WTC11 (cell line): Measurements from ENCODE around the gene GPR27. TPM values are rescaled to one million over a fixed set of nuclear protein-coding genes. Genes with fewer than 3 reads are reported as not detected.

Experiments used
- ATAC-seq: fragments of 200-7000 bp; cut with Tn5 transposase; 2 replicates; pipeline ENCODE4 v1.10.0; 2021; ENCODE audit warnings: mild to moderate bottlenecking, moderate library complexity
- CTCF ChIA-PET: fragments of 300-600 bp; sonication (Branson Sonifier 250); formaldehyde crosslinking; loops from one replicate; lab custom pipeline; 2021; ENCODE audit warnings: antibody characterized with exemption; lab: Charles Lee
- POLR2A ChIA-PET: fragments of 350-600 bp; sonication (Branson Sonifier 250); formaldehyde crosslinking; loops from one replicate; lab custom pipeline; 2021; ENCODE audit warnings: antibody characterized with exemption; lab: Charles Lee
- DNase-seq: peaks from one replicate; pipeline ENCODE4 v3.0.0; 2021; ENCODE audit warnings: low spot score
- H3K27ac Mint-ChIP-seq: 2 replicates; pipeline ENCODE4 v1.8.0; 2021; ENCODE audit warnings: mixed read lengths
- H3K27me3 Mint-ChIP-seq: 2 replicates; pipeline ENCODE4 v1.8.0; 2021; ENCODE audit warnings: low read depth, mild to moderate bottlenecking, moderate library complexity, mixed read lengths
- H3K36me3 Mint-ChIP-seq: 2 replicates; pipeline ENCODE4 v1.8.0; 2021; ENCODE audit warnings: mixed read lengths
- H3K4me1 Mint-ChIP-seq: 2 replicates; pipeline ENCODE4 v1.8.0; 2022; ENCODE audit warnings: mixed read lengths
- H3K4me3 Mint-ChIP-seq: 2 replicates; pipeline ENCODE4 v1.8.0; 2021; ENCODE audit warnings: mild to moderate bottlenecking, moderate library complexity, mixed read lengths
- H3K9me3 Mint-ChIP-seq: 2 replicates; pipeline ENCODE4 v1.8.0; 2021; ENCODE audit warnings: mixed read lengths
- ATF1 ChIP-seq: sonication (generic); formaldehyde crosslinking; IDR thresholded peaks from 2 replicates; pipeline ENCODE4 v1.8.1; 2023; ENCODE audit warnings: mild to moderate bottlenecking, moderate library complexity, missing genetic modification reagents
- ATF6 ChIP-seq: sonication (generic); formaldehyde crosslinking; IDR thresholded peaks from 2 replicates; pipeline ENCODE4 v1.8.1; 2023; ENCODE audit warnings: mild to moderate bottlenecking, missing genetic modification reagents
- CBFB ChIP-seq: sonication (generic); formaldehyde crosslinking; IDR thresholded peaks from 2 replicates; pipeline ENCODE4 v1.8.1; 2022; ENCODE audit warnings: mild to moderate bottlenecking, low read depth, missing genetic modification reagents
- EMX1 ChIP-seq: fragments of 250-450 bp; sonication (Bioruptor Pico); IDR thresholded peaks from 2 replicates; pipeline ENCODE4 v1.8.0; 2021; ENCODE audit warnings: mild to moderate bottlenecking
- ESRRA ChIP-seq: sonication (generic); formaldehyde crosslinking; IDR thresholded peaks from 2 replicates; pipeline ENCODE4 v1.8.1; 2022; ENCODE audit warnings: mild to moderate bottlenecking, missing genetic modification reagents, borderline replicate concordance
- FOXK1 ChIP-seq: sonication (generic); formaldehyde crosslinking; IDR thresholded peaks from 2 replicates; pipeline ENCODE4 v1.8.0; 2022; ENCODE audit warnings: mild to moderate bottlenecking, moderate library complexity, missing genetic modification reagents
- GABPB1 ChIP-seq: sonication (generic); formaldehyde crosslinking; IDR thresholded peaks from 2 replicates; pipeline ENCODE4 v1.8.1; 2023; ENCODE audit warnings: mild to moderate bottlenecking, missing genetic modification reagents
- GRHL2 ChIP-seq: fragments of 250-450 bp; sonication (Bioruptor Pico); IDR thresholded peaks from 2 replicates; pipeline ENCODE4 v1.8.0; 2022; ENCODE audit warnings: mild to moderate bottlenecking, moderate library complexity; ENCODE audit not compliant: insufficient replicate concordance, severe bottlenecking
- IRF1 ChIP-seq: sonication (generic); formaldehyde crosslinking; IDR thresholded peaks from 2 replicates; pipeline ENCODE4 v1.8.0; 2023; ENCODE audit warnings: missing genetic modification reagents
- JAZF1 ChIP-seq: fragments of 250-450 bp; sonication (Bioruptor Pico); IDR thresholded peaks from 2 replicates; pipeline ENCODE4 v1.9.0; 2021; ENCODE audit warnings: moderate library complexity, mild to moderate bottlenecking, inconsistent platforms
- MLX ChIP-seq: sonication (generic); formaldehyde crosslinking; IDR thresholded peaks from 2 replicates; pipeline ENCODE4 v1.8.1; 2023; ENCODE audit warnings: mild to moderate bottlenecking, missing genetic modification reagents, moderate library complexity
- NFATC4 ChIP-seq: fragments of 250-450 bp; sonication (Bioruptor Pico); IDR thresholded peaks from 2 replicates; pipeline ENCODE4 v1.9.0; 2021; ENCODE audit warnings: mild to moderate bottlenecking
- OVOL2 ChIP-seq: fragments of 250-450 bp; sonication (Bioruptor Pico); IDR thresholded peaks from 2 replicates; pipeline ENCODE4 v1.9.0; 2021; ENCODE audit warnings: mild to moderate bottlenecking, borderline replicate concordance
- PREB ChIP-seq: sonication (generic); formaldehyde crosslinking; IDR thresholded peaks from 2 replicates; pipeline ENCODE4 v1.8.1; 2022; ENCODE audit warnings: mild to moderate bottlenecking, missing genetic modification reagents, moderate library complexity, borderline replicate concordance
- PRRX2 ChIP-seq: fragments of 250-450 bp; sonication (Bioruptor Pico); IDR thresholded peaks from 2 replicates; pipeline ENCODE4 v1.8.0; 2021; ENCODE audit warnings: mild to moderate bottlenecking
- SOX15 ChIP-seq: fragments of 250-450 bp; sonication (Bioruptor Pico); IDR thresholded peaks from 2 replicates; pipeline ENCODE4 v1.9.0; 2021; ENCODE audit warnings: mild to moderate bottlenecking
- TEAD4 ChIP-seq: sonication (generic); formaldehyde crosslinking; IDR thresholded peaks from 2 replicates; pipeline ENCODE4 v1.8.0; 2022; ENCODE audit warnings: mild to moderate bottlenecking, missing genetic modification reagents
- ZBTB21 ChIP-seq: sonication (generic); formaldehyde crosslinking; IDR thresholded peaks from 2 replicates; pipeline ENCODE4 v1.8.1; 2023; ENCODE audit warnings: mild to moderate bottlenecking, missing genetic modification reagents, borderline replicate concordance
- ZNF219 ChIP-seq: sonication (generic); formaldehyde crosslinking; IDR thresholded peaks from 2 replicates; pipeline ENCODE4 v1.8.0; 2023; ENCODE audit warnings: missing genetic modification reagents, mild to moderate bottlenecking, borderline replicate concordance
- ZNF317 ChIP-seq: sonication (generic); formaldehyde crosslinking; IDR thresholded peaks from 2 replicates; pipeline ENCODE4 v1.8.1; 2023; ENCODE audit warnings: low read depth, mild to moderate bottlenecking, moderate library complexity, missing genetic modification reagents, borderline replicate concordance
- ZNF532 ChIP-seq: fragments of 250-450 bp; sonication (Bioruptor Pico); IDR thresholded peaks from 2 replicates; pipeline ENCODE4 v1.9.0; 2021; ENCODE audit warnings: mild to moderate bottlenecking, borderline replicate concordance
- total RNA-seq: library from RNA; stranded (reverse); gene quantifications from 3 replicates; pipeline ENCODE4 v1.2.3, GENCODE V29; 2021
- TF ChIP-seq, protein P1 (sequence below): sonication (generic); formaldehyde crosslinking; IDR thresholded peaks from 2 replicates; pipeline ENCODE4 v1.8.0; 2022; ENCODE audit warnings: missing genetic modification reagents
- TF ChIP-seq, protein P2 (sequence below): sonication (generic); formaldehyde crosslinking; IDR thresholded peaks from 2 replicates; pipeline ENCODE4 v1.8.0; 2022; ENCODE audit warnings: mild to moderate bottlenecking, missing genetic modification reagents

Gene GPR27
- total RNA-seq, 1 experiment from 2014 or later: 16.4 TPM

- no peak for TF ChIP-seq ZNF532
- no peak for TF ChIP-seq TEAD4 (CRISPR knock-in tag)
- no peak for TF ChIP-seq ZNF219 (CRISPR knock-in tag)
- no peak for TF ChIP-seq JAZF1
- TF ChIP-seq ZBTB21 (CRISPR knock-in tag): no peak
- no peak for TF ChIP-seq OVOL2 (CRISPR knock-in tag)
- TF ChIP-seq, protein P1, sequence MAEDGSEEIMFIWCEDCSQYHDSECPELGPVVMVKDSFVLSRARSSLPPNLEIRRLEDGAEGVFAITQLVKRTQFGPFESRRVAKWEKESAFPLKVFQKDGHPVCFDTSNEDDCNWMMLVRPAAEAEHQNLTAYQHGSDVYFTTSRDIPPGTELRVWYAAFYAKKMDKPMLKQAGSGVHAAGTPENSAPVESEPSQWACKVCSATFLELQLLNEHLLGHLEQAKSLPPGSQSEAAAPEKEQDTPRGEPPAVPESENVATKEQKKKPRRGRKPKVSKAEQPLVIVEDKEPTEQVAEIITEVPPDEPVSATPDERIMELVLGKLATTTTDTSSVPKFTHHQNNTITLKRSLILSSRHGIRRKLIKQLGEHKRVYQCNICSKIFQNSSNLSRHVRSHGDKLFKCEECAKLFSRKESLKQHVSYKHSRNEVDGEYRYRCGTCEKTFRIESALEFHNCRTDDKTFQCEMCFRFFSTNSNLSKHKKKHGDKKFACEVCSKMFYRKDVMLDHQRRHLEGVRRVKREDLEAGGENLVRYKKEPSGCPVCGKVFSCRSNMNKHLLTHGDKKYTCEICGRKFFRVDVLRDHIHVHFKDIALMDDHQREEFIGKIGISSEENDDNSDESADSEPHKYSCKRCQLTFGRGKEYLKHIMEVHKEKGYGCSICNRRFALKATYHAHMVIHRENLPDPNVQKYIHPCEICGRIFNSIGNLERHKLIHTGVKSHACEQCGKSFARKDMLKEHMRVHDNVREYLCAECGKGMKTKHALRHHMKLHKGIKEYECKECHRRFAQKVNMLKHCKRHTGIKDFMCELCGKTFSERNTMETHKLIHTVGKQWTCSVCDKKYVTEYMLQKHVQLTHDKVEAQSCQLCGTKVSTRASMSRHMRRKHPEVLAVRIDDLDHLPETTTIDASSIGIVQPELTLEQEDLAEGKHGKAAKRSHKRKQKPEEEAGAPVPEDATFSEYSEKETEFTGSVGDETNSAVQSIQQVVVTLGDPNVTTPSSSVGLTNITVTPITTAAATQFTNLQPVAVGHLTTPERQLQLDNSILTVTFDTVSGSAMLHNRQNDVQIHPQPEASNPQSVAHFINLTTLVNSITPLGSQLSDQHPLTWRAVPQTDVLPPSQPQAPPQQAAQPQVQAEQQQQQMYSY (CRISPR knock-in tag): no peak
- TF ChIP-seq GABPB1 (CRISPR knock-in tag): no peak
These were observed 42.6 kb downstream of the GPR27 start (continued) for GRCh38 chr3:71796290-71796689.

GRCh38 chr3:71797455-71797854 lies 43.8 kb downstream of the GPR27 start:
- DNase-seq (no peak), ATAC-seq (no peak)
- POLR2A ChIA-PET: no interaction called here
- H3K27me3 Mint-ChIP-seq: no peaks in the 10 kb centered on the region
- no peaks in the 10 kb centered on the region for H3K9me3 Mint-ChIP-seq
- no peak overlapping the region for H3K27ac Mint-ChIP-seq
- no peak overlapping the region for H3K4me3 Mint-ChIP-seq
- H3K4me1 Mint-ChIP-seq: peaks cover 31% of the 10 kb centered on the region
- H3K36me3 Mint-ChIP-seq: no peaks in the 10 kb centered on the region
- CTCF ChIA-PET: no interaction called here
- no peak for TF ChIP-seq MLX
- TF ChIP-seq ZNF317 (CRISPR knock-in tag): no peak
- TF ChIP-seq ZNF219 (CRISPR knock-in tag): no peak
- TF ChIP-seq, protein P2, sequence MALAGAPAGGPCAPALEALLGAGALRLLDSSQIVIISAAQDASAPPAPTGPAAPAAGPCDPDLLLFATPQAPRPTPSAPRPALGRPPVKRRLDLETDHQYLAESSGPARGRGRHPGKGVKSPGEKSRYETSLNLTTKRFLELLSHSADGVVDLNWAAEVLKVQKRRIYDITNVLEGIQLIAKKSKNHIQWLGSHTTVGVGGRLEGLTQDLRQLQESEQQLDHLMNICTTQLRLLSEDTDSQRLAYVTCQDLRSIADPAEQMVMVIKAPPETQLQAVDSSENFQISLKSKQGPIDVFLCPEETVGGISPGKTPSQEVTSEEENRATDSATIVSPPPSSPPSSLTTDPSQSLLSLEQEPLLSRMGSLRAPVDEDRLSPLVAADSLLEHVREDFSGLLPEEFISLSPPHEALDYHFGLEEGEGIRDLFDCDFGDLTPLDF: no peak
- TF ChIP-seq ATF6 (CRISPR knock-in tag): no peak
- TF ChIP-seq SOX15: no peak
- no peak for TF ChIP-seq PREB (CRISPR knock-in tag)
- no peak for TF ChIP-seq ESRRA
- no peak for TF ChIP-seq CBFB (CRISPR knock-in tag)
- no peak for TF ChIP-seq ATF1 (CRISPR knock-in tag)
- no peak for TF ChIP-seq FOXK1 (CRISPR knock-in tag)
- no peak for TF ChIP-seq PRRX2
- no peak for TF ChIP-seq EMX1 (CRISPR knock-in tag)
- no peak for TF ChIP-seq NFATC4 (CRISPR knock-in tag)
- TF ChIP-seq IRF1: no peak
- no peak for TF ChIP-seq GRHL2
